RWPE1 (cell line): ENCODE measurements around the gene THADA.

Experiments used
- CTCF ChIA-PET: fragments of 350-600 bp; sonication (Branson Sonifier 250); formaldehyde crosslinking; extraction: SDS; loops from one replicate; lab custom pipeline; 2021; lab: Yijun Ruan, JAX
- POLR2A ChIA-PET: fragments of 400-600 bp; formaldehyde crosslinking; extraction: SDS; loops from one replicate; lab custom pipeline; 2020; ENCODE audit warnings: antibody characterized with exemption; ENCODE audit not compliant: low non-redundant PET; lab: Yijun Ruan, JAX
- DNase-seq: peaks from one replicate; pipeline ENCODE4 v3.0.0; 2012; ENCODE audit warnings: low spot score
- H3K27ac ChIP-seq: fragments of 450-650 bp; 2 replicates; pipeline ENCODE4 v1.5.1; 2017
- TF ChIP-seq, protein P1 (sequence below): fragments of 450-650 bp; conservative IDR thresholded peaks from 2 replicates; pipeline ENCODE4 v1.5.1; 2017; ENCODE audit warnings: low read depth, mild to moderate bottlenecking

THADA gene

DNA sequence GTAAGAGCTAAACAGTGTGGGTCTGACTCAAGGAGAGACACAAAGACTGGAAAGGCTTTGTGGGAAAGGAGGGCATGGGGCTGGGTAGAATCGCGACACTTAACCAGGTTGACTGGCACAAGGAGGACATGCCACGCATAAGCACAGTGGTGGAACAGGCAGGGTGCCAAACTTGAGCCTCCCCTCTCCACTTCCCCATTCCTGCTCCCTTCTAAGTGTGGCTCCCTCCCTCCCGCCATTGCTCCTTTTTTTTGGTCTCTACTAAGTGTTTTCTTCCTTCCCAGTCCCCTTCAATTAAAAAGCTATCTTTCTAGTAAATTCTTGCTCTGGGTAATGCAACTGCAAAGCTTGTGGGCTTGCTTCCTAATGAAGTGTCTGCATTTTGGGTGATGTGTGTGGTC, 329.1 kb downstream of the THADA start:
- no peak overlapping the region for H3K27ac ChIP-seq
- TF ChIP-seq, protein P1, sequence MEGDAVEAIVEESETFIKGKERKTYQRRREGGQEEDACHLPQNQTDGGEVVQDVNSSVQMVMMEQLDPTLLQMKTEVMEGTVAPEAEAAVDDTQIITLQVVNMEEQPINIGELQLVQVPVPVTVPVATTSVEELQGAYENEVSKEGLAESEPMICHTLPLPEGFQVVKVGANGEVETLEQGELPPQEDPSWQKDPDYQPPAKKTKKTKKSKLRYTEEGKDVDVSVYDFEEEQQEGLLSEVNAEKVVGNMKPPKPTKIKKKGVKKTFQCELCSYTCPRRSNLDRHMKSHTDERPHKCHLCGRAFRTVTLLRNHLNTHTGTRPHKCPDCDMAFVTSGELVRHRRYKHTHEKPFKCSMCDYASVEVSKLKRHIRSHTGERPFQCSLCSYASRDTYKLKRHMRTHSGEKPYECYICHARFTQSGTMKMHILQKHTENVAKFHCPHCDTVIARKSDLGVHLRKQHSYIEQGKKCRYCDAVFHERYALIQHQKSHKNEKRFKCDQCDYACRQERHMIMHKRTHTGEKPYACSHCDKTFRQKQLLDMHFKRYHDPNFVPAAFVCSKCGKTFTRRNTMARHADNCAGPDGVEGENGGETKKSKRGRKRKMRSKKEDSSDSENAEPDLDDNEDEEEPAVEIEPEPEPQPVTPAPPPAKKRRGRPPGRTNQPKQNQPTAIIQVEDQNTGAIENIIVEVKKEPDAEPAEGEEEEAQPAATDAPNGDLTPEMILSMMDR: no peak
- CTCF ChIA-PET: interaction anchor here (0.8 kb wide), 1 partner anchor 322 kb away, joined by 3 read pairs; no protein-coding TSS in a partner anchor
- DNase-seq: no peak
- POLR2A ChIA-PET: no interaction called here

DNA sequence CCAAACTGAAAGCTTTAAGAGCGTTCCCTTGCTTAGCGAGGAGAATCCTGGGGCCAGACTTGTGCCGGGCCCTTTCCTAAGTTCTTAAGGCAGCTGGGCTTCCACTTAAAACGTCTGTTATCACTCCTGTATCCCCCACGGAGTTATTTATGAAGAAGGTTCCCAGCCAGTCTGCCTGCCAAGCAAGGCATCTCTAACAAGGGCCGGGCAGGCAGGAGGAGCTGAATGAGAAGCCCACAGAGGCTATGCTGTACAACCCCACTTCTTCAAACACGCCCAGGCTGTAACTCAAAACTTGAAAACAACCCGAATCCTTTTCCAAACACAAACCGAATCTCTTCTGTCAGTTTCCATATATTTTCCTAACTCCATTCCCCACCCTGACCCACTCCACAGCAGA, 330.4 kb downstream of the THADA start:
- CTCF ChIA-PET: no interaction called here
- TF ChIP-seq, protein P1: no peak
- no peak overlapping the region for H3K27ac ChIP-seq
- POLR2A ChIA-PET: no interaction called here
- DNase-seq: no peak

DNA sequence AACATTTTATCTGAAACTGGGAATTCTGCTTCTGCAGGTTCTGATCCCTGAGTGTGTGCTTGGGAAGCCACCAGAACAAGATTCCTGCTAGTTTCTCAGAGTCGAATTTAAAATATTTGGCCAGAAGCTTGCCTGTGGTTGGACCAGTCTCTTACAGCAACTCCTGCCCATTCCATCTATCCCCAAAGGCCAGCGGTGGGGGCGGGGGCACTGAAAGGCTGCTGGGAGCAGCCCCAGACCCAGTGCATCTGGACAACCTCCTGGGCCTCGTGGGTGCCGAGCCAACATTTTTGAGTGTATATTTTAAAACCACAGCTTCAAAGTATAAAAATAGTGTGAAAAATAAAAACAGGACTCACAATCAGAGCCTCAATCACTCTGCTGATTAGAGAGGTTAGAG, 330.8 kb downstream of the THADA start:
- CTCF ChIA-PET: interaction anchor here (0.7 kb wide), 1 partner anchor 12 kb away, joined by 4 read pairs; no protein-coding TSS in a partner anchor
- POLR2A ChIA-PET: no interaction called here

DNA sequence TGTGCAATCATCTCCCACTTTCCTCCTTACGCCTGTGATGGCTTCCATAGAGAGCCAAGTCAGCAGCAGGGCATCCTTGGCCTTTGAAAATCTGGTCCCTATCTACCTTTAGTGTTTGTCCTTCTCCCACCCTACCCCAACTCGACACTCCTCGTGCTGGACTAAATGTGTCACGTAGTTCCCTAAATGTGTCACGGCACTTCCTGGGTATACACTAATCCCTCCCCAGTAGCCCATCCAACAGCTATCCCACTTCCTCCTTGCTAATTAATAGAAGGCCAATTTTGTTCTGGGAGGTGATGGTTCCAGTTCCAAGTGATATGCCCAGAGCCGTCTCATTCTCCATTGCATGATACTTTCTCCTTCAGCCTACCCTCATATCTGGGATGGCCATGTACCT, 332.9 kb downstream of the THADA start:
- ChIA-PET CTCF (interaction anchor here (0.6 kb wide), 1 partner anchor 221 kb away, joined by 4 read pairs; no protein-coding TSS in a partner anchor), POLR2A (no interaction called here)
- TF ChIP-seq, protein P1: no peak
- no peak overlapping the region for H3K27ac ChIP-seq
- DNase-seq: no peak

More for the DNA sequence above, 330.8 kb downstream of the THADA start:
- TF ChIP-seq, protein P1: no peak
- no peak overlapping the region for H3K27ac ChIP-seq
- no peak for DNase-seq

DNA sequence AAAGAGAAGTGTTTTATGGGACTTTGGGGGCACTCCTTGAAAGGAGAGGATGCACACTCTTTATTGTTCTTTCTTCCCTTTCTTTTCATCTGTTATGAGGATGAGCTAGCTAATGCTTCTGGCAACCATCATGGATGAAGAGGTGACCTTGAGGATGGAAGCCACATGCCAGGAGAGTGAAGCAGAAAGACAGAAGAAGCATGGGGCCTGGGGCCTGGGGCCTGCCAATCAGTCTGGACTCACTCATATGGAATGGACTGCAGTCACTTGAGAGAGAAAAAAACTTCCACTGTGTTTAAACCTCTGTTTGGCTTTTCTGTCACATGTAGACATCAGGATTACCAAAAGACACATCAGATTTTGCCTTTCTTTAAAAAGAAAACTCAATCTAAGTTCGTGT, 333.6 kb downstream of the THADA start:
- ChIA-PET POLR2A (no interaction called here), CTCF (no interaction called here)
- H3K27ac ChIP-seq: no peak overlapping the region
- DNase-seq: no peak
- TF ChIP-seq, protein P1: no peak

DNA sequence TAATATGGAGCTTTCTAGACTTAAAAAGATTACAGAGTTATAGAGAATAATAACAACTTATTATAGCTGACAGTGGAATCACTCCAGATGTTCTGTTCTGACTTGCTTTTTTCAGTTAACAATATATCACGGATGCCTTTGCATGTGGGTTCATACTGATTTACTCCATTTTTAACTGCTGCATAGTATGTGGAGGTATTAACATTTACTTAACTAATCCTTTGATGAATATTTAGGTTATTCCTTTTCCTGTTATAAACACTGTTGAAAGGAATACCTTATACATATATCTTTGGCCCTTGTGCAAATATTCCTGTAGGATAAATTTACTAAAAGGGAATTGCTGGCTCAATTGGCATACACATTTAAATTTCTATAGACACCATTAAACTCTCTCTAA, 336.3 kb downstream of the THADA start:
- no peak overlapping the region for H3K27ac ChIP-seq
- CTCF ChIA-PET: no interaction called here
- POLR2A ChIA-PET: no interaction called here
- TF ChIP-seq, protein P1: no peak
- DNase-seq: no peak
